Sigmoid colon (tissue), 4 donors: ENCODE results near the gene PLEKHM2.

Experiments used
- EP300 ChIP-seq, 4 donors: sonication (generic); formaldehyde crosslinking; IDR thresholded peaks; one replicate each; pipeline ENCODE4 v1.6.1; 2017; ENCODE audit warnings: antibody characterized with exemption in 4 of 4
- POLR2A ChIP-seq, 2 donors: fragments of 450-650 bp; IDR thresholded peaks; one replicate each; pipeline ENCODE4 v1.6.1; 2016; ENCODE audit warnings: antibody characterized with exemption in 2 of 2, mild to moderate bottlenecking in 2 of 2, moderate library complexity in 2 of 2
- TF ChIP-seq, protein P1 (sequence below), 4 experiments: fragments of 450-650 bp in 3 of 4; fragments of 200-600 bp in 1 of 4; IDR thresholded peaks; one replicate each; pipeline ENCODE4 v1.5.1; 2016 to 2019; ENCODE audit warnings: antibody characterized with exemption in 4 of 4, mild to moderate bottlenecking in 3 of 4, moderate library complexity in 2 of 4

DNA sequence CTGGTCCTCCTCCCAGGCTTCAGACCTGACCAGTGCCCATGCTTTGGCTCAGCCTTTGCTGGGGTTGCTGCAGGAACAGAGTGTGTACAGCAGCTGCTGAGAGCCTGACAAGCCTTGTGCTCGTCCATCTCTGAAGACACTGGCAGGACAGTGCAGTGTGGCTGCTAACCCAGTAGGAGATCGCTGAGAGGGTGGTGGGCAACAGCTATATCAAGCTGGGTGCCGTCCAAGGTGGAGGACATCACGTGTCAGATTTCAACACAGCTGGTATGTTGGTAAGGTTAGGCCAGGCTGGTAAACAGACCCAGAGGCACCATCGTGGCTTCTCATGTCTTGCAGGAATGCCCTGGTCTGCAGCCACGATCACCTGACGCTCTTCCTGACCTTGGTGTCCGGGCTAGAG, 34.1 kb downstream of the PLEKHM2 start:
- TF ChIP-seq, protein P1, sequence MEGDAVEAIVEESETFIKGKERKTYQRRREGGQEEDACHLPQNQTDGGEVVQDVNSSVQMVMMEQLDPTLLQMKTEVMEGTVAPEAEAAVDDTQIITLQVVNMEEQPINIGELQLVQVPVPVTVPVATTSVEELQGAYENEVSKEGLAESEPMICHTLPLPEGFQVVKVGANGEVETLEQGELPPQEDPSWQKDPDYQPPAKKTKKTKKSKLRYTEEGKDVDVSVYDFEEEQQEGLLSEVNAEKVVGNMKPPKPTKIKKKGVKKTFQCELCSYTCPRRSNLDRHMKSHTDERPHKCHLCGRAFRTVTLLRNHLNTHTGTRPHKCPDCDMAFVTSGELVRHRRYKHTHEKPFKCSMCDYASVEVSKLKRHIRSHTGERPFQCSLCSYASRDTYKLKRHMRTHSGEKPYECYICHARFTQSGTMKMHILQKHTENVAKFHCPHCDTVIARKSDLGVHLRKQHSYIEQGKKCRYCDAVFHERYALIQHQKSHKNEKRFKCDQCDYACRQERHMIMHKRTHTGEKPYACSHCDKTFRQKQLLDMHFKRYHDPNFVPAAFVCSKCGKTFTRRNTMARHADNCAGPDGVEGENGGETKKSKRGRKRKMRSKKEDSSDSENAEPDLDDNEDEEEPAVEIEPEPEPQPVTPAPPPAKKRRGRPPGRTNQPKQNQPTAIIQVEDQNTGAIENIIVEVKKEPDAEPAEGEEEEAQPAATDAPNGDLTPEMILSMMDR (IDR thresholded peaks at IDR 0.05) = no peak
- TF ChIP-seq EP300 (IDR thresholded peaks at IDR 0.05) (no peak), POLR2A (IDR thresholded peaks at IDR 0.05) (no peak)
